HS-27A (cell line): Measurements from ENCODE around the gene ATP1B2.
A peak's percentile ranks its signal among the peaks of the same experiment; 100 is the strongest.

Source experiments
- DNase-seq: peaks from one replicate; pipeline ENCODE4 v3.0.0-alpha.2; 2012; ENCODE audit warnings: low read depth, missing footprints

Gene ATP1B2

DNA sequence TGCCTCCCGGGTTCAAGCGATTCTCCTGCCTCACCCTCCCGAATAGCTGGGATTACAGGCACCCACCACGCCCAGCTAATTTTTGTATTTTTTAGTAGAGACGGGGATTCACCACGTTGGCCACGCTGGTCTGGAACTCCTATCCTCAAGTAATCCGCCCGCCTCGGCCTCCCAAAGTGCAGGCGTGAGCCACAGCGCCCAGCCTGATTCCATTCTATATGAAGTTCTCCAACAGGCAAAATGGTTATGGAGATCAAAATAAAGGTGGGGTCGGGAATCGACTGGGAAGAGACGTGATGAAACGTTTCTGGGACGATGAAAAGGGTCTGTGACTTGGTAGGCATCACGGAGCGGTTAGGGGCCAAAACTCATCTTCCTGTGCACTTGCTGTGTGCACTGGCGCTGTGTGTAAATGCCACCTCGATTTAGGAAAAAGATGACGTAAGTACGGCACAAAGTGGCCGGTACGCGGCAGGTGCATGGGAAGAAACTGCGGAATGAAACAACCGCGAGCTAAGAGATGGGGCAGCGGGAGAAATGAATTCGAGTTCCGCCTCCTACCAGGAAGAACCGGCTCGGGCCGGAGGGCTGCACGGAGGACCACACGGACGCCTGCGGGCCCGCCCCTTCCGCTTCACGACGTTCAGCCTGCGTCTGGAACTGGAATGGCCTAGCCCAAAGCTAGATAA, 35.0 kb downstream of the ATP1B2 start:
- DNase-seq: peak; percentile 64

DNA sequence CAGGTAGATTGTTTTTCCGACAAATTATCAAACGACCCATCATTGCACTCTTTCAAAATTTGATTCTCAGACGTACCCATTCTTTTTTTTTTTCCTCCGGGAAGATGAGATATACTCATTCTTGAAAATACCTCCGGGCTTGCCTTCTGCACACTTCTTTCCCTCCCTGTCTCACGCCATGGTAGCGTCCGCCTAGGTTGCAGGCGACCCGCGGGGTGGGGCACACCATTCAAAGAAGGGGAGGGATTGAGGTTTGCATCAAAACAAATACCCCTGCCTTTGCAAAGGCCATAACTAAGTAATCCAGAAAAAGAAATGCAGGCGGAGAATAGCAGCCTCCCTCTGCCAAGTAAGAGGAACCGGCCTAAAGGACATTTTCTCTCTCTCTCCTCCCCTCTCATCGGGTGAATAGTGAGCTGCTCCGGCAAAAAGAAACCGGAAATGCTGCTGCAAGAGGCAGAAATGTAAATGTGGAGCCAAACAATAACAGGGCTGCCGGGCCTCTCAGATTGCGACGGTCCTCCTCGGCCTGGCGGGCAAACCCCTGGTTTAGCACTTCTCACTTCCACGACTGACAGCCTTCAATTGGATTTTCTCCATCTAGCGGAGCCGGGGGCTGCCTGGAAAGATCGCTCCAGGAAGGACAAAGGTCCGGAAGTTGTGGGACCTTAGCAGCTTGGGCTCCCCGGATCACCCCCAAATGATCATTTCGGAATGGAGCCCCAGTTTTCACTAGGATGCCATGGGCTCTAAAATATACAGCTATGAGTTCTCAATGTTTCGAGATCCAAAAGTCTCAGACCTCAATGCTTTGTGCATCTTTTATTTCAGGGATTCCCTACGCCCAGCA, 35.7 kb downstream of the ATP1B2 start:
- peak; percentile 73 for DNase-seq

DNA sequence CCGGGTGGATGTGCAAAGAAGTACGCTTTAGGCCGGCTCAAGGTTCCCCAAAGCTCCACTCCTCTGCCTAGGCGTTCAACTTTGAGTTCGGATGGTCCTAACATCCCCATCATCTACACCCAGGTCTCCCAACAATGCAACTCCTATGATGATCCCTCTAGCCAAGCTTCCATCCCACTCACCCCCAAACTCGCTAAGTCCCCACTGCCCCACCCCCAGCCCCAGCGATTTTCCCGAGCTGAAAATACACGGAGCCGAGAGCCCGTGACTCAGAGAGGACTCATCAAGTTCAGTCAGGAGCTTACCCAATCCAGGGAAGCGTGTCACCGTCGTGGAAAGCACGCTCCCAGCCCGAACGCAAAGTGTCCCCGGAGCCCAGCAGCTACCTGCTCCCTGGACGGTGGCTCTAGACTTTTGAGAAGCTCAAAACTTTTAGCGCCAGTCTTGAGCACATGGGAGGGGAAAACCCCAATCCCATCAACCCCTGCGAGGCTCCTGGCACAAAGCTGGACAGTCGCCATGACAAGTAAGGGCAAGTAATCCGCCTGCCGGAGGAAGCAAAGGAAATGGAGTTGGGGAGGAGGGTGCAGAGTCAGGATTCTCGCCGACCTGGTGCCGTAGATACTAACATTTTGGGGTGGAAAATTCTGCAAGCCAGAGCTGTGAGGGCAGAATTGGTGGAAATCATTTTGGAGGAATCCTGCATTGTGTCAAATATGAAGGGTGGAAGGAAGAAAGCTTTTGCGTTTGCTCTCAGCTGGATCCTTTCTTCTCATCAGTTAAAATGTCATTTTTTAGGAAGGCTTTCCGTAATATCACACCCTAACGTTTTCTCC, 36.6 kb downstream of the ATP1B2 start, which contains the start of gene TP53:
Gene TP53 (minus strand): TSS at position 419 of the 836 bp plus-strand sequence. CDS start 10,896 bp downstream, outside the sequence.
- DNase-seq: peak; percentile 66

DNA sequence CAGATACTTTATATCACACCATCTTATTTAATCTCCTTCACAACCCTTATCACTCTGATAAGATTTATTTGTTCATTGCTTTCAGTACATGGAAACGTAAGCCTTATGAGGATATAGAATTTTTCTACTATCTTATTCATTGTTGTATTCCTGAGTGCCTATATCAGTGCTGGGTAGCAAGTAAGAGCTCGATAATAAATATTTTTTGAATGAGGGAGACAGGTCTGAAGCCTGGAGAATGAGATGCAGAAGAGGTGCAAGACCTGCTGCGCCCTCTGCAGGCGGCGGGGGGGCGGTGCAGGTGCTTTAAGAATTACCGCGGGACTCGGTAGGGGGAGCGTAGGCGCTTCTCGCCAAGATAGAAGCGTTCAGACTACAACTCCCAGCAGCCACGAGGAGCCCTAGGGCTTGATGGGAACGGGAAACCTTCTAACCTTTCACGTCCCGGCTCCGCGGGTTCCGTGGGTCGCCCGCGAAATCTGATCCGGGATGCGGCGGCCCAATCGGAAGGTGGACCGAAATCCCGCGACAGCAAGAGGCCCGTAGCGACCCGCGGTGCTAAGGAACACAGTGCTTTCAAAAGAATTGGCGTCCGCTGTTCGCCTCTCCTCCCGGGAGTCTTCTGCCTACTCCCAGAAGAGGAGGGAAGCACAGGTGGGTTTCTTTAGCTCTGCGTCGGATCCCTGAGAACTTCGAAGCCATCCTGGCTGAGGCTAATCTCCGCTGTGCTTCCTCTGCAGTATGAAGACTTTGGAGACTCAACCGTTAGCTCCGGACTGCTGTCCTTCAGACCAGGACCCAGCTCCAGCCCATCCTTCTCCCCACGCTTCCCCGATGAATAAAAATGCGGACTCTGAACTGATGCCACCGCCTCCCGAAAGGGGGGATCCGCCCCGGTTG, 37.4 kb downstream of the ATP1B2 start, which contains the start of gene WRAP53:
Gene WRAP53 (plus strand): TSS at position 570 of the 900 bp plus-strand sequence. CDS start 172 bp downstream, at position 742.
- DNase-seq: peak; percentile 87

DNA sequence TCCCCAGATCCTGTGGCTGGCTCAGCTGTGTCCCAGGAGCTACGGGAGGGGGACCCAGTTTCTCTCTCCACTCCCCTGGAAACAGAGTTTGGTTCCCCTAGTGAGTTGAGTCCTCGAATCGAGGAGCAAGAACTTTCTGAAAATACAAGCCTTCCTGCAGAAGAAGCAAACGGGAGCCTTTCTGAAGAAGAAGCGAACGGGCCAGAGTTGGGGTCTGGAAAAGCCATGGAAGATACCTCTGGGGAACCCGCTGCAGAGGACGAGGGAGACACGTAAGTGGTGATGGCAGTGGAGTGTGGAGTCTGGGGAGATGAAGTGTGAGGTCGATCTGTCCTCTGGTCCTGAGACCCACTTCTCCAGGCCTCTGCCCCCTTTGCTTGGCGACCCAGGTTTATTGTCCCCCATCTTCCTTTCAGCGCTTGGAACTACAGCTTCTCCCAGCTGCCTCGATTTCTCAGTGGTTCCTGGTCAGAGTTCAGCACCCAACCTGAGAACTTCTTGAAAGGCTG, 38.1 kb downstream of the ATP1B2 start:
- DNase-seq: no peak

DNA sequence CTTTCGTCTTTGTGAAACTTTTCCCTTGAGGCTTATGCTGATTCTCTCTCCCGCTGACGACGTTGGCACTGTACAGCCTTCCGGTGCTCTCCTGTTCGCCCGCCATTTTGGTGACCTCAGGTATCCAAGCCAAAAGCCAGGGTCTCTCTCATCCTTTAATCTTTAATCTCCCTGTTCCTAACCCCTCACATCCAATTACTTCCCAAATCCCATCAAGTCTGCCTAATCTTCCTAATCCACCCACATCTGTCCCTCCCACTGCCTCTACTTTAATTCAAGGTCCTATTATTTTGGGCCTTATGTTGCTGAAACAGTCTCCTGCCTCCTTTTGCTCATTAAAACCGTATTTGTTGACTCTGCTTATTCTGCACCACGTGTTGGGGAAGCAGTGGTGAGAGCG, 44.9 kb downstream of the ATP1B2 start:
- no peak for DNase-seq

DNA sequence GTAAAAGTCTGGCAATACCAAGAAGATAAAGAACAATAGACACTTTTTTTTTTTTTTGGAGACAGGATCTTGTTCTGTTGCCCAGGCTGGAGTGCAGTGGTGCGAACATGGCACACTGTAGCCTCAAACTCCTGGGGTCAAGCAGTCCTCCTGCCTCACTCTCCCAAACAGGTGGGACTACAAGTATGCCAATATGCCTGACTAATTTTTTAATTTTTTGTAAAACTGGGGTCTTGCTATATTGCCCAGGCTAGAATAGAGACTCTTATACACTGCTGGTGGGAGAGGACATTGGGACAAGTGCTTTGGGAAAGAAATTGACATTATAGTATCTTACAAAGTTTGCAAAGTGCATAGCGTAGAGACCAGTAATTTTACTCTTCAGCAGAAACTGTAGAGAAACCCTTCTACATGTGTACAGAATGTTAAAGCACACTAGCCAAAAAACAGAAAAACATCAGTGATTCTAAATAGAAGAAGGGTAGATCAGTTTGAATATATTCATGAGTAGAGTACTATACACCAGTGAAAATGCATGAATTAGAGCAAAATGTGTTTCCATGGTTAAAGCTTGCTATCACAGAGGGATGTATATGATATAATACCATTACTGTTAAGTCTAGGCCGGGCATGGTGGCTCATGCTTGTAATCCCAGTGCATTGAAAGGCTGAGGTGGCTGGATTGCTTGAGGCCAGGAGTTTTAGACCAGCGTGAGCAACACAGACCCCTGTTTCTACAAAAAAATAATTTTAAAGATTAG, 47.3 kb downstream of the ATP1B2 start:
- no peak for DNase-seq

DNA sequence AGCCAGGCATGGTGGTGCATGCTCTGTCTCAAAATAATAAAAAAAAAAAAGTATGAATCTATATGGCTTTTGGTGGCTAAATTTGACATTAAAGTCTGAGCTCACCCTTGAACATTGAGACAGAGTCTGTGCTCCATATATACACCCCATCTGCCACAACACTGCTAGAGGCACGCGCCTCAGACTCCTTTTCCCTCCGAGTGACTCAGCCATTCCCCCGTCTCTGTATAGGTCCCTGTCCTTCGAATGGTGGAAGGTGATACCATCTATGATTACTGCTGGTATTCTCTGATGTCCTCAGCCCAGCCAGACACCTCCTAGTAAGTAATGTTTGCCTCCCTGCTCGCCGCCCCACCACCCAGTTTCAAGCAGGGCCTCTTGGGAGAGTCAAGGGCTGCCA, 49.8 kb downstream of the ATP1B2 start:
- no peak for DNase-seq

DNA sequence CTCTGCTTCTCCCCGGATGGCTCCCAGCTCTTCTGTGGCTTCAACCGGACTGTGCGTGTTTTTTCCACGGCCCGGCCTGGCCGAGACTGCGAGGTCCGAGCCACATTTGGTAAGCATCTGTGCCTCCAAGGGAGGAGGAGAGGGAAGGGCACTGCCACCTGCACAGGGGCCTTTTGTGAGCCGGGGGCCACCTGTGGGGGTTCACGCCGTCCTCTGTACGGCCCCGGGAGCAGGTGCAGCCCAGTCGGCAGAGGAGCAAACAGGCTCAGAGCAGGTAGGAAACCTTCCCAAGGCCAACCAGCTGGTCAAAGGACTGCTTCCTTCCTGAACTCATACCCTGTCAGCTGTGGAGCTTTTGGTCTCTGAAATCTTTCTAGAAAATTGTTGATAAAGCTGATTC, 51.0 kb downstream of the ATP1B2 start:
- DNase-seq: no peak

DNA sequence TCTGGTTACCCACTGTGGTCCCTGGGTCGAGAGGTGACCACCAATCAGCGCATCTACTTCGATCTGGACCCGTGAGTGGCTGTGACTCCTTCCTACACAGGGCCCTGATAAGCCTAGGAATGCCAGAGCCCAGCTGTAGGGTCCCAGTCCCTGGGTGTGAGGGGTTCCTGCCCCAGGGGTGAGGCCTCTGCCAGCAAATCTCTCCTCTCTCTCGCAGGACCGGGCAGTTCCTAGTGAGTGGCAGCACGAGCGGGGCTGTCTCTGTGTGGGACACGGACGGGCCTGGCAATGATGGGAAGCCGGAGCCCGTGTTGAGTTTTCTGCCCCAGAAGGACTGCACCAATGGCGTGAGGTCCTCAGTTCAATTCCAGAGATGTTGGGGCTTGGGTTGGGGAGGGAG, 52.0 kb downstream of the ATP1B2 start:
- DNase-seq: no peak

DNA sequence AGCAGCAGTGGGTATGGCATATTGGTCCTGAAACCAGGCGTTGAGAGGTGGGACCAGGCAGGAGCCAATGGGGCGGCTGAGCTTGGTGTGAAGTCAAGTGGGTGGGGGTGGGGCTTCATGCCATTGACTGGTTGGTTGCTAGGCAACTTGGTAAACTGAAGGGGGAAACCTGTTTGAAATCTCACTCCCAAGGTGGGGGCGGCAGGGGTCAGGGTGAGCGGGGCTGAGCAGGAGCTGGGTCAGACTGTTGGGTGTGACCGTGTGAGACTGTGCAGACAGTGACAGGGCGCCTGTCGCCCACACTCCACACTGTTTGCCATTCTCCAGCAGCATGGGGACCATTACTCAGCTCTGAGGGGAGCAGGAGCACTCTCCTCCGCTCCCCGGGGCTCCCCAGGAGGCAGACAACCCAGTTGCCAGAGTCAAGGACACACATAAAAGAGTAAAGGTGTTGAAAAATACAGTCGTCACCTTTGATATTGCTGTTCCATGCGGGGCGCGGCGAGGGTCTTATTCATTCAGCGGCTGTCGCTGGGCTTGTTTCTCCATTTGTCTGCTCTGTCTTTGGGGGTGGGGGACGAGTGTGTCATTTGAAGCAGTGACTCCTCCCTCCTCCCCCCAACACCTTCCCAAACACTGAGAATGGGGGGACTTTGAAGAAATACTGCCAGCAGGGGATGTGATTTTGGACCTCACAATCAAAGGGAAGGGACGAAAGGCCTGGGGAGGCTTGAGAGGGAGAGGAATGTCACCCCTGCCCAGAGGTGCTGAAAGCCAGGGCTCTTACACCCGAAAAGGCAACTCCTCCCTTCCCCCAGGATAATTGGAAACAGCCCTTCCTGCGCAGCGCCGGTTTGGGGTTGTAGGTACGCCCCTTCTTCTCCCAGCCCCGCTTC, 53.1 kb downstream of the ATP1B2 start:
- no peak for DNase-seq

DNA sequence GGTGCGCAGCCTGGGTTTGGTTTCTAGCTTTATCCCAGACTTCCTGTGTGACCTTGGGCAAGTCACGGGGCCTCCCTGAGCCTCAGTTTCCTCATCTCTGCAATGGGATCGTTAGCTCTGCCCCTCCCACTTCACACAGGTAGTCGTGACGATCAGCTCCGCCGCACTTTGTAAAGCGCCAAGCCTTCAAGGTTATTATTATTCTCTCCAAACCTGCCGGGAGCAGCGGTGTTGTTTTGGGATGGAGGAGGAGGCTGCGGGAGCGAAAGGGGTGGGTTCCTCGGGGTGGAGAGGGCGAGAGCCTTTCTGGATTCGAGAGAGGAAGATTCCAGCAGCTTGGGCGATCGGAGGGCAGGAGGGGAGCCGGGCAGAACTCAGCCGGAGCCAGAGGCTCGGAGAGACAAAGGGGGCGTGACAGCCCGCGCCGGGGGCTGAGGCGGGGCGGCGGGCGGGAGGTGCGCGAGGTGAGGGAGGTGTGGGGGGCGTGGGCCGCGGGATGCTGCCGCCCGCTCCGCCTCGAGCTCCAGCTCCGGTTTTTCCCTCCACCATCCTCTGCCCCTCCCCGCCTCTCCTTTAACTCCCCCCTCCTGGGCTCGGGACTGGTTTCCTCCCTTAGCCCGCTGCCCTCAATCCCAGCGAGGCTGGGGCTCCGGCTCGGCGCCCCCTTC, 54.0 kb downstream of the ATP1B2 start, which contains the start of gene EFNB3:
Gene EFNB3 (plus strand): TSS at position 602 of the 668 bp plus-strand sequence. CDS start 397 bp downstream, outside the sequence.
- no peak for DNase-seq

DNA sequence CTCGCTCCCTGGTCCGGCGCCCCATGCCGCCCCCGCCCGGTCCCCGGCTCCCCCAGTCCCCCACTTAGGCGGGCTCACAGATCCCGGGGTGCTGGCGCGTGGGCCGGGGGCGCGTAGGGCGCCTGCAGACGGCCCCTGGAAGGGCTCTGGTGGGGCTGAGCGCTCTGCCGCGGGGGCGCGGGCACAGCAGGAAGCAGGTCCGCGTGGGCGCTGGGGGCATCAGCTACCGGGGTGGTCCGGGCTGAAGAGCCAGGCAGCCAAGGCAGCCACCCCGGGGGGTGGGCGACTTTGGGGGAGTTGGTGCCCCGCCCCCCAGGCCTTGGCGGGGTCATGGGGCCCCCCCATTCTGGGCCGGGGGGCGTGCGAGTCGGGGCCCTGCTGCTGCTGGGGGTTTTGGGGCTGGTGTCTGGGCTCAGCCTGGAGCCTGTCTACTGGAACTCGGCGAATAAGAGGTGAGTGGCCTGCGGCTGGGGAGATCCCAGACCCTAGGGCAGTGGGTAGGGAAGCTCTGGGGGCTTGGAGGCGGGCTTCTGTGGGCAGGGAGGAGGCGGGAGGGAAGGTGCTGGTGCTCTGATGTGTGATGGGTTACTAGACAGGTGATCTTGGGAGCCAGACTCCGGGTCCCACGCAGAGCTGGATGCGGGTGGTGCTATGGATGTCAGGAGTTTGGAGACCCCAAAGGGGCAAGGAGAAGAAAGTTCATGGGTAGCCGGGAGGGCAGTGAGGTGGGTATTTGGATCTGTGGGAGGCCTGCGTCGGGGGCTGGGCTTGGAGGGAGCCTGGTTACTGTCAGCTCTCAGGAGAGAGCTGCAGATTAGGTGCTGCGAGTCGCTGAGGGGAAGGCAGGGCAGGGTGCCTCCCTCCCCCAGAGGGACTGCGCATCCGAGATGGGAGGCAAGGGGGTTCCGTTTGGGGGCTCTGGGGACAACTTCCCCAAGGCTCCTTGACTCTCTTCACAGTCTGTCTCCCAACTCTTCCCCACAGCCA, 54.8 kb downstream of the ATP1B2 start:
- DNase-seq: no peak

DNA sequence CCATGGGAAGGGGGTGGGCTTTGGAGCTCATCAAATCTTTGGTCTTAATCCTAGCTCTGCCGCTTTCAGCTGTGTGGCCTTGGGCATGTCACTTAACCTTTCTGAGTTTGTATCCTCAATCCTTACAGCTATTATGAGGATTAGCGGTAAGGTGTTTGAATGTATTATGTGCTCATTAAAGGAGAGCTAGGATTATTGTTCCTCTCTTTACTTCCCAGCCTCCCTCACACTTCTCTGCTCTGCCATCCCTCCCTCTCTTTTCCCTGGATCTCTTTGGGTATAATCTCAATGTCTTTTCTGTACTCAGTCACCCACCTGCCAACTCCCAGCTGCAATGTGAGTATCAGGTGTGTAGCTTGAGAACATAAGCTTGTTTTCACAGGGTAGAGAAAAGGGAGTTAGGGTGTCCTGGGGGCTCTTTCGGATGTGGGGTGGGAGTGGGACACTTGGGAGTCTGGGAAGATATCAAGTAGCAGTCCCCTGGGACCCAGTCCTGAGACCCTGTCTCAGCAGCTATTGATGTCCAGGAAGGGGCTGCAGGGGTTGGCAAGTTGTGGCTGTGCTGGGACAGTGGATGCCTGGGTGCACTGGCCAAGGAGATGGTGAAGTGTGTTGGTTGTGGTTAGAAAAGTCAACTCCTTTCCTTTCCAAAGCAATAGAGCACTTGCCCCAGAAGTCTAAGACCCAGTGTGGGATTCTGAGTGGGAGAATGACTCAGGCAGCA, 56.1 kb downstream of the ATP1B2 start:
- no peak for DNase-seq
